Progenitor cell of endocrine pancreas (in vitro differentiated cells): ENCODE results near the gene TTLL11. TPM values are rescaled to one million over a fixed set of nuclear protein-coding genes. Genes with fewer than 3 reads are reported as not detected.

Experiments used
- DNase-seq: peaks from one replicate; pipeline ENCODE4 v3.0.0; 2021; ENCODE audit warnings: low spot score; ENCODE audit not compliant: unreplicated experiment
- H3K27ac Mint-ChIP-seq: 2 replicates; pipeline ENCODE4 v1.8.0; 2021; ENCODE audit warnings: mild to moderate bottlenecking, moderate library complexity, mixed read lengths
- H3K27me3 Mint-ChIP-seq: 2 replicates; pipeline ENCODE4 v1.8.0; 2021; ENCODE audit warnings: mixed read lengths
- H3K36me3 Mint-ChIP-seq: 2 replicates; pipeline ENCODE4 v1.8.0; 2022; ENCODE audit warnings: mixed read lengths; ENCODE audit not compliant: insufficient read depth
- H3K4me1 Mint-ChIP-seq: 2 replicates; pipeline ENCODE4 v1.8.0; 2021; ENCODE audit warnings: low read depth, mixed read lengths
- H3K4me3 Mint-ChIP-seq: 2 replicates; pipeline ENCODE4 v1.8.0; 2021; ENCODE audit warnings: low read depth, mild to moderate bottlenecking, moderate library complexity, mixed read lengths
- H3K9me3 Mint-ChIP-seq: 2 replicates; pipeline ENCODE4 v1.8.0; 2021; ENCODE audit warnings: low read depth, mixed read lengths
- CTCF ChIP-seq: fragments of 200-600 bp; sonication (generic); IDR thresholded peaks from one replicate; pipeline ENCODE4 v1.5.0; 2021; ENCODE audit warnings: antibody characterized with exemption, mild to moderate bottlenecking; ENCODE audit not compliant: unreplicated experiment
- total RNA-seq: library from RNA; stranded (reverse); gene quantifications from 2 replicates; pipeline ENCODE4 v1.2.1, GENCODE V29; 2021

Gene TTLL11
- total RNA-seq, 1 donor from 2014 or later, result 5.3 TPM

DNA sequence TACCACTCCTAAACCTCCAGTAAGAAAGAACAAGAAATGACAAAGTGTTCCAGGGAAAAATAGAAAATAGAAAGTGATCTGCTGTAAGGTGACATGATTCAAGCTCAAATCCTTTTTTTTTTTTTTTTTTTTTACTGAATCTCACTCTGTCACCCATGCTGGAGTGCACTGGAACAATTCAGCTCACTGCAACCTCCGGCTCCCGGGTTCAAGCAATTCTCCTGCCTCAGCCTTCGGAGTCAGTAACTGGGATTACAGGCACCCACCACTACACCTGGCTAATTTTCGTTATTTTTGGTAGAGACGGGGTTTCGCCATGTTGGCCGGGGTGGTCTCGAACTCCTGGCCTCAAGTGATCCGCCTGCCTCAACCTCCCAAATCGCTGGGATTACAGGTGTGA lies 35.9 kb downstream of the TTLL11 start:
- Mint-ChIP-seq H3K4me3 (no peak overlapping the region), H3K4me1 (no peaks in the 10 kb centered on the region), H3K27ac (no peak overlapping the region), H3K9me3 (no peaks in the 10 kb centered on the region), H3K36me3 (no peaks in the 10 kb centered on the region), H3K27me3 (peaks cover 6% of the 10 kb centered on the region)
- no peak for DNase-seq
- TF ChIP-seq CTCF, result no peak

DNA sequence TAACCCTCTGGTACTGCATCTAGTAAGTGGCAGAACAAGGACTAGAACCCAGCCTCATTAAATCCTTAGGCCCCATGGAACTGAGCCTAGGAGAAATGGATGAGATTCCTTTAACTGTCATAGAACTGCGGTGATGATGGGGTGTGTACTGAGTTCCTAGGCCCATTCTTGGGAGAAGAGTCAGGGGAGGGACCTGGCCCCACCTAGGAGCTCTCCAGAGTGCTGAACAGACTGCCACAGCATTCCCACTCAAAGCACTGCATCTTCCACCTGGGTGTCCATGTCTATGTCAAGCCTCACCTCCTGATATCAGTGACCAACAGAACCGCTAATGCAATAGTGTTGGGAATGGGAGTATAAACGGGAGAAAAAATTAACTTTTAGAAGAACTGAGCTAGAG lies 36.6 kb downstream of the TTLL11 start:
- peaks cover 6% of the 10 kb centered on the region for H3K27me3 Mint-ChIP-seq
- DNase-seq, result peak; percentile 40
- no peak overlapping the region for H3K27ac Mint-ChIP-seq
- H3K9me3 Mint-ChIP-seq, result no peaks in the 10 kb centered on the region
- no peak overlapping the region for H3K4me3 Mint-ChIP-seq
- no peaks in the 10 kb centered on the region for H3K36me3 Mint-ChIP-seq
- TF ChIP-seq CTCF, result no peak
- H3K4me1 Mint-ChIP-seq, result no peaks in the 10 kb centered on the region

- Mint-ChIP-seq H3K27ac (no peak overlapping the region), H3K36me3 (no peaks in the 10 kb centered on the region), H3K4me1 (no peaks in the 10 kb centered on the region), H3K27me3 (peaks cover 3% of the 10 kb centered on the region), H3K9me3 (no peaks in the 10 kb centered on the region), H3K4me3 (no peak overlapping the region)
- no peak for TF ChIP-seq CTCF
- no peak for DNase-seq
Measured at GRCh38 chr9:122055701-122056100, 37.4 kb downstream of the TTLL11 start.

- TF ChIP-seq CTCF, result no peak
Measured at GRCh38 chr9:122053567-122054350, 39.3 kb downstream of the TTLL11 start.

GRCh38 chr9:122053064-122053463 lies 40.0 kb downstream of the TTLL11 start:
- H3K4me3 Mint-ChIP-seq, result no peak overlapping the region
- no peak for DNase-seq
- no peak for TF ChIP-seq CTCF
- H3K4me1 Mint-ChIP-seq, result no peaks in the 10 kb centered on the region
- peaks cover 3% of the 10 kb centered on the region for H3K27me3 Mint-ChIP-seq
- no peaks in the 10 kb centered on the region for H3K9me3 Mint-ChIP-seq
- no peaks in the 10 kb centered on the region for H3K36me3 Mint-ChIP-seq
- H3K27ac Mint-ChIP-seq, result no peak overlapping the region

More at GRCh38 chr9:122053567-122054350, 39.3 kb downstream of the TTLL11 start:
- Mint-ChIP-seq H3K27me3 (peaks cover 3% of the 10 kb centered on the region), H3K27ac (no peak overlapping the region), H3K4me1 (no peaks in the 10 kb centered on the region), H3K4me3 (no peak overlapping the region), H3K9me3 (no peaks in the 10 kb centered on the region), H3K36me3 (no peaks in the 10 kb centered on the region)
- no peak for DNase-seq
